ENCODE data around the gene UBE2E2.

UBE2E2 gene

GRCh38 chr3:23193831-23194230 lies 9.3 kb upstream of the UBE2E2 start:
- no peak for DNase-seq (ENCODE audit: low read depth, low spot score)

DNA sequence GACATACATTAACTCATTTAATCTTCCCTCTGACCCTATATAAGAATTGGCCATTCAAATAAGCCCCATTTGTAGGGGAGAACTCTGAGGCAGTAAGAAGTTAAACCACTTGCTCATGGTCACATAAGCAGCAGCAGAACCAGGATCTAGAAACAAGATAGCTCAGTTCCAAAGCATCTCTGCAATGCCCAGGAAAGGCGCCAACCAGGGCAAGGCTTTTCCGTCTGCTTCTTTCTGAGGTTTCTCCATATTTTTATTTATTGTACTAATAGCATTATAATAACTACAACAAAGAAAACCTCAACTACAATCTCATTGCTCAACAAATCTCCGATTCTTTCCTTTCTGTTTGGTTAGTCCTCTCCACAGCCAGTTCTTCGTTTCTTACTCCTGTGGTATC lies 4.3 kb upstream of the UBE2E2 start:
- DNase-seq (ENCODE audit: low read depth, low spot score), result no peak

DNA sequence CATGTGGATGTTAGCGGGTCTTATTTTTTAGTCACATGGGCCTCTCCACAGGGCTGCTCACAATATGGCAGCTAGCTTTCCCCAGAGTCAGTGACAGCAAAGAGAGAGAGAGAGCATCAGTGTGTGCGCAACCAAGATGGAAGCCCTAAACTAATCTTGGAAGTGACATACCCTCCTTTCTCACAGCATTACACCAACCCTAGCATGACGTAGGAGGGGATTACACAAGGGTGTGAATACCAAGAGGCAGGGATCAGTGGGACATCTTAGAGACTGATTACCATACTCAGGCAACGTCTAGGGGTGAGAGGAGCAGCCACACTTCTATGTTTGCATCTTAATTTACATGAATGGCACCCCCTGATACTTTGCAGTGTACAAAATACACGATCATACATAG lies 3.5 kb upstream of the UBE2E2 start:
- DNase-seq (ENCODE audit: low read depth, low spot score), result no peak

DNA sequence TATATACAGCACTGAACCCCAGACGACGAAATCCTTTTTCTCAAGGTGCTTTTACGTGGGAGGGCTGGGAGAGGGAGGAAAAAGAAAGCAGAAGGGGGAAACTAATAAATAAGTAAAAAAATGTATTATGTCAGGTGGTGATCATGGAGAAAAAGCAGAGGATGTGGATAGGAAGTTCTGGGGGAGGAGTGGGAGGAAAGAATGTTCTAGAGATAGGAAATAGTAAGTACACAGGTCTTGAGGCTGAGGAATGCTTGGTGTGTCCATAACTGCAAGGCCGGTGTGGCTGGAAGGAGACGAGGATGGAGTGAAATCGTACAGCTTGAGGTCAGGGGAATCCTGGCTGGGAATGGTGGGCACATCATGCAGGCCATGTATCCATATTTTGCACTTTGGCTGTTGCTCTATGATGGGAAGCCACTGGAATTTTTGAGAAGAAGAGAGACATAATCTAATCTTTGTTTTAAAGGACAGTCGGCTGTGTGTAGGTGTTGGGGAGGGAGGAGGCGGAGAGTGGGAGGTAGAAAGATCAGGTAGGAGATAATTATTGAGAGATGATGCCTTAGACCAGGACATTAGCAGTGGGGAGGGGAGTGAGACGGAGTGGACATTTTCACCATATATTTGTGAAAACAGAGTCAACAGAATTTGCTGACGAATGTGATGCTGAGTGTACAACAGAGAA lies 1.8 kb upstream of the UBE2E2 start:
- DNase-seq (ENCODE audit: low read depth, low spot score), result no peak

DNA sequence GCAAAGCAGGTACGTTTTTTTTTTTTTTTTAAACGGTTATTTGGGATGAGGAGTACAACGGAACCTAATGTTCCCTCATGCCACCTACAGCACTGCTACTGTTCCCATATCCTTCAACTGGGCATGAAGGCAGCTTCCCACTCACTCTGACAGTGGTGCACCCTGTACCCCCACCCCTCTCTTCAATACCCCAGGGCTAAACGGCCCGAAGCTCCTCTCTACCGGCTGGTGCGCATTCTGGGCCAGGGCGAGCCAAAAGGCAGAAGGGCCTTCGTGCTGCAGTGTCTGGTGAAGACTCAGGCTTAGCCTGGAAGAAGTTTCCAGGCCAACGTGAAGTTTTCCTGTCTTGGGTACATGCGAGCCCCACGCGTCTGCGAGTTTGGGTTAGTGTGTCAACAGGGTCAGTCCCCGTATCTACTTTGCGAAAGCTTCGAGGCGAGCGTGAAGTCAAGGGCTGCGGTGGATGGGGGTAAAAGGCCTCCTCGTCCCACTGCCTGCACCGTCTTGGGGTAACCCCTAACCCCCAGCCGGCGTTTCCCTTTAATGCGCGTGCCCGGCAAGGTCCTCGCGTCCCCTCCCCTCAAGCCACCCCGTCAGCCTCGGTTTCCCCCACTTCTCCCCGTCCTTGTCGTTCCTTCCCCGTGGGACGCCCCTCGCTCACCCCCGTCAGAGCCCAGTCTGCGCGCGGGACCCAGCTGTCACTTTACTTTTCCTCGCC lies 765 bp upstream of the UBE2E2 start:
- no peak for DNase-seq (ENCODE audit: low read depth, low spot score)

DNA sequence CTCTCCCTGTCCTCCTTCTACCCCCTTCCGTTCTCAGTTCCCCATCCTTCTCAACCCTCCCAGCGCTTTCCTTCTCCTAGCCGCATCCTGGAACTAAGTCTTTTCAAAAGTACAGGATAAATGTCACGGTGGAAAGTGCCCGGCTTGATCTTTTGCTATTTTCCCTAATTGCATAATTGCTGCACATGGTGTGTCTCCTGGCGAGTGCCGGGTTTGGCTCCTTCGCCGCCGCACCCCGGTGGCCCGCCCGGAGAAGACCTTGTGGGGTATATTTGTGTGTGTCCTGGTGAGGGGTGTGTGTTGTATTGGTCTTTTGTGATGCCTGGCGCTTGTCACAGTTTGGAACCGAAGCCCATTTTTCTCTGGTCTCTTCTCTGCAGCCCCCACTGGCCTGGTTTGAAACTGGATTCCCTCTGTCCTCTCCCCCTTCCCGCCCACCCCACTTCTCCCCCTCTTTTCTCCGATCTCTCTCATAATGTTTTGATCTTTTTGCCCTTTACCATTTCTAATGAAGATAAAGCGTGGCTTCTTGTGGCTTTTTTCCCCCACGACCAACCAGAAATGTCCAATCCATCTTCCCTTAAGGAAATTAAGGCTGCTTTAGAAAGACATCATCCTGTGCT lies 692 bp downstream of the UBE2E2 start:
- no peak for DNase-seq (ENCODE audit: low read depth, low spot score)

DNA sequence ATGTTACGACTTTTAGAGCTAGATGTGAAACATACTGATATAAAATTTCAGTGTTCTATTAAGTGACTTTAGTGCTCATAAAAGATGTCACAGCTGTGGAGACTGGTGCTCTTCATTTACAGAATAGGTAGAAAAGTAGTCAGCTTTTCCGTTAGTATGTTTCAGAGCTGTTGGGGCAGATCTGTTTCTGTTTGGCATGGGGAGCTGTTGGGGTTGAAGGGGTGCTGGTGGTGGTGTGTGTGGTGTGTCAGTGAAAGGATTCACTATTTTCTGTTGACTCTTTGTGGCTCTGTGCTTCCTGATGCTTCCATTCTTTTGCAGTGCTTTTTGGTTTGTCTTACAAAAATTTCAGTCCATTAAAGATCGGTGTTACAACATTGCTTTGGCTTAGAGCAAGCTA lies 3.2 kb downstream of the UBE2E2 start:
- no peak for DNase-seq (ENCODE audit: low read depth, low spot score)

DNA sequence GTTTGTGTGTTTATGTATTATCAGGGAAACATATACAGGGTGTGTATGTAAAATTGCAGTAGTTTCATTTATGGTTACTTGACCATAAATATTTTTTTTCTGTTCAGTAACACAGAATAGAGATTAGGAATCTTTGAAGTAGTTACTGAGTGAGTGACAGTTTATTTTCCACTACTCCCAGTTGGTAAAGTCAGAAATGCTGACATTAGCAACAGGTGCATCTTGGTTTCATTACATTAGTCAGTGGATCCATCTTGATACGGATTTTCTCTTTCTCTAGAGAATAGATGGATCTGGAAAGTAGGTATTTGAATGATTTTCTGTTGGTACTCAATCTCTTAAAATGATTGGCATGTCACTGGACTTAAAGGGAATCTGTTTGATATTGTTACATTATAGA lies 6.0 kb downstream of the UBE2E2 start:
- no peak for DNase-seq (ENCODE audit: low read depth, low spot score)

- no peak for DNase-seq (ENCODE audit: low read depth, low spot score)
Measured at GRCh38 chr3:23209747-23210487, 6.8 kb downstream of the UBE2E2 start.

DNA sequence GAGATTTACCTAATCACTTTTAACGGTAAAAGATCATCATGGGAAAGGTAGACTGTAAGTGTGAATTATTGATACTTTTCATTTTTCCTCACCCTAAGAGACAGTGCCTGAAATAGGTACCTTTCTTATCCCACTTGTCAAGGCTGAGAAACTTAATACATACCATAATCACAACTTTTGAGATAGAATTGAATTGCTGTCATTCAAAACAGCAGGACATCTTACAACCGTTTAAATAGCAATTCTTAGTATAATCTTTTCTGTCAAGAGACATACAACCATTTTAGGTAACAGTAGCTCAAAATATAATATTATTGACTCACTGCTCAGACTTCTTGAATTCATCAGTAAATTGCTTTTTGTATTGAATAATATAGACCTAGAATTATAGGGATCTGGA lies 10.7 kb downstream of the UBE2E2 start:
- DNase-seq (ENCODE audit: low read depth, low spot score), result no peak

DNA sequence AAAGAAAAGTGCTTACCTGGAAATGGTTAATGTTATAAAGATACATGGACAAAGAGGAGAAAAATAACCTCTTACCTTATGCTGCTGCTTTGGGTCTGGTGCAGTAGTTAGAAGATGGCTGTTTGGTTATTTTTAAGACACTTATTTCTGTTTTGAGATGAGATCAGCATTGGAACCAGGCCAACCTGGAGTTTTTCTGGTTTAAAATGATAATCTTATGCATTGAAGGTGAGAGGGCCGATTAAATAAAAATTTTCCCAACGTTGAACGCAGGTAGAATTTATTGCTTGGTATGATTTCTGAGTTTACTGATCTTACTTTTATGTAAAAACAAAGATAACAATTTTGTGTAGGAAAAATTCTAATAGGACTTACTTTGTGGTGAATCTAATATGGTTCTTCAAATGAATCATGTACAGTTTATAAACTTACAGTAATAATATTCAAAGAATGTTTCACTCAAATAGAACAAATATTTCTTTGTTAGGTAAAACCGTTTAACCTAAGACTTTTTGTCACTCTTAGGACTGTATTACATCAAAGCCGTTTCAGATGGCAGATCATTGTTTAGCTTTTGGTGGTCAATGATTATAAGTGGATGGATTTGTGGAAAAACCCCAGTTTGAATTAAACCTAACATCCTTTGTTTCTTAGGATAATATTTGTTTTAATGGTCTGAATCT lies 14.9 kb downstream of the UBE2E2 start:
- DNase-seq (ENCODE audit: low read depth, low spot score), result no peak

DNA sequence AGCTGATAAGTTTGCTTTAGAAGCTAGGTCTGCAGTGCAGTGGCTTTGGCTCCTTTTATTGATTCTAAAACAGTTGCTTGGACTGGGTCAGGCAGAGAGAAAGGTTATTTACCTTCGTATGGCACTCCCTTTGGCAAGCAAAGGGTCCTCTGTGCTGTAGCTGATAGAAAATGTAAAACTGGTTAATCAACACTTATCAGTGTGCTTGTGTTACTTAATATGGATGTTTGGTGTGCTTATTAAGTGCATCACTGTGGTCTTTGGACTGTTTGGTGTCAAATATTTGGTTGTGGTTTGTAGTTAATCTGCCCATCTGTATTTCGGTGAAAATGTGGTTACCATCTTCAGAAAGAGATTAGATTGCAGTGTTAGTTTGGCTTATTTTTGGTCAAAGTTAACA lies 16.0 kb downstream of the UBE2E2 start:
- no peak for DNase-seq (ENCODE audit: low read depth, low spot score)

- no peak for DNase-seq (ENCODE audit: low read depth, low spot score)
Measured at GRCh38 chr3:23219552-23219951, 16.4 kb downstream of the UBE2E2 start.

DNA sequence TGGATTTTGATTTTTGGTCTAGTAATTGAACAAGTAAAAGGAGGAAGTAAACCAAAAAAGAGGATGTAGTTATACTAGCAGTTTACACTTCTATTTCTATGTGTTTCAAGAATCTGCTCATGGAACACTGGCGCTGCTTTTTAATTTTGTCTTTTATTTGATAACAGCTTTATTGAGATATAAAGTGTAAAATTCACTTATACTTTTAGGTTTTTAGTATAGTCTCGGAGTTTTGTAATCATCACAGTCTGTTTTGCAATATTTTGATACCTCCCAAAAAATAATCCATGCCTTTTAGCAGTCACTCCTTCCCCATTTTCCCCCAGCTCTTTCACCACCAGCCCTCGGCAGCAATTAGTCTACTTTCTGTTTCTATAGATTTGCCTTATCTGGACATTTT lies 18.0 kb downstream of the UBE2E2 start:
- no peak for DNase-seq (ENCODE audit: low read depth, low spot score)

- no peak for DNase-seq (ENCODE audit: low read depth, low spot score)
Measured at GRCh38 chr3:23232016-23232415, 28.9 kb downstream of the UBE2E2 start.

- DNase-seq (ENCODE audit: low read depth, low spot score), result no peak
Measured at GRCh38 chr3:23232854-23233253, 29.7 kb downstream of the UBE2E2 start.

DNA sequence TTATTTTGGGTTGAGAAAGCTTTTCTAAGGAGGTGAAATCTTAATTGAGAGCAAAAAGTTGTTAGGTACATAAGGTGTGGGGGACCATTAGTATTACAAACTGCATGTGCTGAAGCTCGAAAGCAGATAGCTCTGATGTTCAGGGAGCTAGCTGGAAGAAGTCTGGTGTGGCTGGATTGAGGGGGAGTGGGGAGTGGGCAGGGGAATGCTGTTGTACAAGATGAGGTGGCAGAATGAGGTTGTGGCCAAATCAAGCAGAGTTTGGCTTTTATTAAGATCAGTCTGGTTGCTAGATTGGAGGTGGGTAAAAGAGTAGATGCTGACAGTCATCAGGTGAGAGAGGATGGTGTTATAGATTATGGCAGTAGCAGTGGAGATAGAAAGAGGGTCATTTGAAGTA lies 32.1 kb downstream of the UBE2E2 start:
- no peak for DNase-seq (ENCODE audit: low read depth, low spot score)

DNA sequence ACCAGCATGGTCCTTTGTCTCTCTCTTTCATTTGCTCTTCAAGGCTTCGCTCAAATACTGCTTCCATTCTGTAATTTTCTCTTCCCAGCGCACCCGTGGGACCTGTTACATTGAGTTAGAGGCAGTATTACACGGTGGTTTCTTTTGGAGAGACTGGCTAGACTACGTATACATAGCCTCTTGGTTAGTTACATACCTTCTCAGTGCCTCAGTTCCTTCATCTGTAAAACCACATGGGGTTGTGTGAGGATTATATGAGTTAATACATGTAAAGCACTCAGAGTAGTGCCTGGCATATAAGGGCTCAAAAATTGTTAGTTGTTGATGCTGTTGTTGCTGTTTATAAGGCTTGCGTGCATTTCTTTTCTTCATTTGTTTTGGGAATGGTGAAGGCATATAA lies 33.8 kb downstream of the UBE2E2 start:
- no peak for DNase-seq (ENCODE audit: low read depth, low spot score)

DNA sequence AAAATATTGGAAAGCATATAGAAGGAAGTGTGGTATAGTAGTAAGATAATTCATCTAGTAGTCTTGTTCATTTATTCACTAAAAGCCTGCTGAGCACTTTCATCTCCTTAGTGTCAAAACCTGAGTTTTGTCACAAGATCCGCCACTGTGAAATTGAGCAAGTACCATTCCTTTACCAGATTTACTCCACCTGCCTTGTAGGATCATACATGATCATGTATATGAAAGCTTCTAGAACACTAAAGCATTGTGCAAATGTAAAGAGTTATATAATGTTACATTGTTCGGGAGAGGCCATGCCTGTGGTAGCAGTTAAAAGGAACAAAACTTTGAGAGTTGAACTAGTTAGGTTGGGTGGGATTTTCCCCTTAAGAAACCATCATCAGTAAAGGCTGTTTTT lies 35.0 kb downstream of the UBE2E2 start:
- DNase-seq (ENCODE audit: low read depth, low spot score), result no peak

DNA sequence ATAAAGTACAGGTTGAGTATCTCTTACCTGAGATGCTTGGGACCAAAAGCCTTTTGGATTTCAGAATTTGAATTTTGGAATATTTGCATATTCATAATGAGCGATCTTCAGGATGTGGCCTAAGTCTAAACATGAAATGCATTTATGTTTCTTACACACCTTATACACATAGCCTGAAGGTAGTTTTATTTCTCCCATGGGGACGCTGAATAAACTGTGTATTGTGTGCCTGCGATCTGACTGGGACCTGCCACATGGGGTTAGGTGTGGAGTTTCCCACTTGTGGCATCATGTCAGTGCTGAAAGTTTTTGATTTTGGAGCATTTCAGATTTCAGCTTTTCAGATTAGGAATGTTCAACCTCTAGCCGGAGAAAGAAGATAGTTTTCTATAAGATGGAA lies 35.5 kb downstream of the UBE2E2 start:
- DNase-seq (ENCODE audit: low read depth, low spot score), result no peak

- no peak for DNase-seq (ENCODE audit: low read depth, low spot score)
Measured at GRCh38 chr3:23239211-23240068, 36.3 kb downstream of the UBE2E2 start.

Measured in brain pericyte (primary cell).